ENCODE results near the gene METTL26.
"Not testable (repeated sequence)": the region's sequence is repeated elsewhere in the genome, so short reads cannot be mapped to it uniquely, and the experiment has no call there.

METTL26 gene

DNA sequence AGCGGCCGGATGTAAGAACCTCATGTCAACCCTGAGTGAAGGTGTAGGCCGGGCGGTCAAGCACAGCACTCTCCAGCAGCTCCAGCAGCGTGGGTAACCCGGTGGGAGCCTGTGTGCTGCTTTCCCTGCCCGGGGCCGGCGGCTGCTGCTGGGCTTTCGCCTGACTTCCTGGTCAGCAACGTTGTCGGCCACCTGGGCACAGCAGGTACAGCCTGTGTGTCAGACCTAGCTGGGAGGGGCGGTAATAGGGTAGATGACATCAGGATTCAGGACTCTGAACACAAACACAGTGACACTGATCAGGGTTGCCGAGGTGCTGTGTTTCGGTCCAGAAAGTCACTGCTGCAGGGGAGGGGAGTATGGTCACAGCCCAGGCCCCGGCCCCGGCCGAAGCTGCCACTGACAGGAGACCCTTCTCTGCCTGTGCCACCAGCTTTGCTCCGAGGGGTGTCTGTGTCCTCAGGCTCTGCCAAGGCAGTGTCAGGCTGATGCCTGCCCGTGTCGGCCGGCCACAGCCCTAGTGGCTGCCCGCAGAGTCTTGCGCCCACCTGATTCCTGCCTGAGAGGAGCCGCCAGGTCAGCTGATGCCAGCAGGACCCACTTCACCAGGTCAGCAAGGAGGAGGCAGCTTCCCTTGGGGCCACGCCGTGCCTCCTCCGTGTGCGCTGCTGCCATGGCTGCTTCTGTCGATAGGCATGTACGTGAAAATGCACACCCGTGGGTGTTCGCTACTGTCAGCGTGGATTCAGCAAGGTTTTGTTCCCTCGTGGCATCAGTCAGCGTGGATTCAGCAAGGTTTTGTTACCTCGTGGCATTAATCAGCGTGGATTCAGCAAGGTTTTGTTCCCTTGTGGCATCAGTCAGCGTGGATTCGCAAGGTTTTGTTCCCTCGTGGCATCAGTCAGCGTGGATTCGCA is 37.0 kb downstream of the METTL26 start:
- peaks cover 5% of the 10 kb centered on the region for H3K9me3 ChIP-seq (ENCODE audit: control insufficient read depth, insufficient read depth, low read depth, low read length)
- H3K4me1 ChIP-seq (ENCODE audit: control insufficient read depth, insufficient read depth, low read length): no peaks in the 10 kb centered on the region
- H3K27me3 ChIP-seq (ENCODE audit: control insufficient read depth, insufficient read depth, low read length): no peaks in the 10 kb centered on the region
- H3K27ac ChIP-seq (ENCODE audit: low read depth, low read length): no peak overlapping the region
- peaks cover 5% of the 10 kb centered on the region; the same call in 1 of the 2 replicates for H3K36me3 ChIP-seq (ENCODE audit: control insufficient read depth, insufficient read depth, low read length)
- no peak overlapping the region for H3K9ac ChIP-seq (ENCODE audit: low read length)
- H3K4me3 ChIP-seq (ENCODE audit: low read depth, low read length): no peak overlapping the region

DNA sequence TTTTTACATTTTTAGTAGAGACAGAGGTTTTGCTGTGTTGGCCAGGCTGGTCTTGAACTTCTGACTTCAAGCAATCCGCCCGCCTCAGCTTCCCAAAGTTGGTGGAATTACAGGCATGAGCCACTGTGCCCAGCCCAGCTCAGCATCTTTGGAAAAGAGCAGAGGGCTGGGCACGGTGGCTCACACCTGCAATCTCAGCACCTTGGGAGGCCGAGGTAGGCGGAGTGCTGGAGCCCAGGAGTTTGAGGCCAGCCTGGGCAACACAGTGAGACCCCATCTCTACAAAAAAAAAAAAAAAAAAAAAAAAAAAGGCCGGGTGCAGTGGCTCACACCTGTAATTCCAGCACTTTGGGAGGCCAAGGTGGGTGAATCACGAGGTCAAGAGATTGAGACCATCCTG is 38.5 kb downstream of the METTL26 start:
- H3K36me3 ChIP-seq (ENCODE audit: control insufficient read depth, insufficient read depth, low read length); H3K27me3 ChIP-seq (ENCODE audit: control insufficient read depth, insufficient read depth, low read length); H3K9ac ChIP-seq (ENCODE audit: low read length); H3K9me3 ChIP-seq (ENCODE audit: control insufficient read depth, insufficient read depth, low read depth, low read length); H3K4me3 ChIP-seq (ENCODE audit: low read depth, low read length); H3K4me1 ChIP-seq (ENCODE audit: control insufficient read depth, insufficient read depth, low read length); H3K27ac ChIP-seq (ENCODE audit: low read depth, low read length): not testable (repeated sequence)

DNA sequence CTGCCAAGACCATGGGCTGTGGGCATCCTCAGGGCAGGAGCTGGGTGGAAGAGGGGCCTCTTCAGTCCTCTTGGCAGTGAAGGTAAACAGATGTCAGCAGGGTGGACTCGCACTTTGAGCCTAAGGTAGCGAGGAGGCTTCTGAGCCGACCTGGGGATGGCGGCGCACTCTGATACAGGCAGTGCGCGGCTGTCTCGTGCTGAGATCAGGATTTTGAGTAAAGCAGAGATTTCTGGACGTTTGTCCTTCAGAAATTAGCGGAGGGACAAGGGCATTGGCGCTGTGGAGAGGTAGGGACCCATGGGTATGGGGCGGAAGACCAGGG is 39.4 kb downstream of the METTL26 start:
- Histone ChIP-seq H3K9ac (ENCODE audit: low read length) (no peak overlapping the region), H3K36me3 (ENCODE audit: control insufficient read depth, insufficient read depth, low read length) (peaks cover 5% of the 10 kb centered on the region; the same call in 1 of the 2 replicates), H3K27ac (ENCODE audit: low read depth, low read length) (no peak overlapping the region), H3K9me3 (ENCODE audit: control insufficient read depth, insufficient read depth, low read depth, low read length) (peaks cover 5% of the 10 kb centered on the region), H3K27me3 (ENCODE audit: control insufficient read depth, insufficient read depth, low read length) (no peaks in the 10 kb centered on the region), H3K4me1 (ENCODE audit: control insufficient read depth, insufficient read depth, low read length) (no peaks in the 10 kb centered on the region), H3K4me3 (ENCODE audit: low read depth, low read length) (no peak overlapping the region)

DNA sequence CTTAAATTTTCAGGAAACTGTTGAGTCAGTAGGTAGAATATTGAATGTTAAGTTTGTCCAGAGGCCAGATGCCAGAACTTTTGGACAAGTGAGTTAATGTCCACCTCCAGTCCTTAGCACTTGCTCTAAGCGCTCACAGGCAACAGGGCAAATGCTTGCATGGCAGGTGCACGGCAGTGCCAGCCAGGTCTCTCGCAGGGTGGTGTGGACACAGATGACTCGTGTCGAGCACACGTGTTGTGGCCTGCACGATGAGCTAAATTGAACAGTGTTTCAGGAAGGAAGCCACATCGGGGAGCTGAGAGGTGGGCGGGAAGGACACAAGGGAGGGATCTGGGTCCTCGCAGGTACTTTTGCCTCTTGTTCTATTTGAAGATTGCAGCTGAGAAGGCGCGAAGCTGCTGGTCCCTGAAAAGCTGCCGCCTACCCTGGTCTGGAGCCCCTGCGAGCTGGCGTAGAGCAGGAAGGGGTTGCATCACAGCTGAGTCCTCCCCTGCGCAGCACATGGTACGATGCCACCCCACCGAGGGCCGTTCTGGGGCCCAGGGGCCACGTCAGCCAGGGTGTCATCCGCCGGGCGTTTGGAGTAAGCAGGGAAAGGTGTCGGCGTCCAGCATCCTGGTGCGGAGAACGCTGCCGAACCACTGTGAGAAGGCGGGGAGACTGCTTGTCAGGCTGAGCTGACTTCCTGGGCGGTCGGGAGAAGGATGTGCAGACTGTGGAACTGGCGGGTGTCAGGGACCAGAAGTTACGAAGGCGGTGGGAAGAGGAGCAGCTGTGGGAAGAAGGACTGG is 40.0 kb downstream of the METTL26 start:
- Histone ChIP-seq H3K36me3 (ENCODE audit: control insufficient read depth, insufficient read depth, low read length) (peaks cover 5% of the 10 kb centered on the region; the same call in 1 of the 2 replicates), H3K4me3 (ENCODE audit: low read depth, low read length) (no peak overlapping the region), H3K27ac (ENCODE audit: low read depth, low read length) (no peak overlapping the region), H3K27me3 (ENCODE audit: control insufficient read depth, insufficient read depth, low read length) (peaks cover 1% of the 10 kb centered on the region; the same call in 1 of the 2 replicates), H3K9ac (ENCODE audit: low read length) (no peak overlapping the region), H3K4me1 (ENCODE audit: control insufficient read depth, insufficient read depth, low read length) (0 out of 2 replicates have a peak, but pooled peaks cover under 1% of the 10 kb centered on the region), H3K9me3 (ENCODE audit: control insufficient read depth, insufficient read depth, low read depth, low read length) (peaks cover 5% of the 10 kb centered on the region)

DNA sequence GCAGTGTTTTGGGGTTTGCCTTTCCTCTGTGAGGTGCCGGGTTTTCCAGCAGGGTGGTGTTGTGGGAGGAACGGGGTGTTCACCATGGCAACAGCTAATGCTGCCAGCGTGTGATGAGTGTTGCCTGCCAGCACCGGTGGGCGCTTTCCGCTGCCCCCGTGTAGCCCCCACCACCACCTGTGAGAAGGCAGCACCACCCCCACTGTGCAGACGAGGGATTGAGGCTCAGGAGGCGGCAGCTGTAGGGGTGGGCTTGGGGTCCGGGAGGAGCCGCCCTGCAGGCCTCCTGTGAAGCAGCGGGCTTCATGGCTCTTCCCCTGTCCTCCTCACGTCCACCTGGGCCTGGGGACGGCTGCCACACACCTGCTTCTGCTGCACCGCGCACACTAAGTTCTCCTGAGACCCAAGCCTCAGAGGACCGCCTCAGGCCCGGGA is 41.0 kb downstream of the METTL26 start:
- Histone ChIP-seq H3K27me3 (ENCODE audit: control insufficient read depth, insufficient read depth, low read length) (peaks cover 10% of the 10 kb centered on the region), H3K4me1 (ENCODE audit: control insufficient read depth, insufficient read depth, low read length) (peaks cover 7% of the 10 kb centered on the region)

DNA sequence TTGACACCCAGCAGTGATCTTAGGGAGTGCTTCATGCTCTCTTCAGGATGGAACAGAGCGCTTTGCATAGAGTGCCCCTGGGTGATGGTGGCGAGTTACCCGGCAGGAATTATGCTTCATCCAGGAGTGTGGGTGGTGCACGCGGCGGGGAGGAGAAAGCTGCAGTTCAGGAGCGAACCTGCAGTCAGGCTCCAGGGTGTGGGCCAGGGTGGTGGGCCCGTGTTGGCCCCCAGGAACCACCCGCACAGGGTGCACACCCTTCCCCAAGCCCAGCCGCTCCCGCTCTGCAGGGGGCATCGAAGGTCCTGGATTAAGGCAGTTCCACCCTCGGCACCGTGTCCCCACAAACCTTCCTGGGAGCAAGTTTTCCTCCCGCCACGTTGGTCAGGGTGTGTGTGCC is 42.3 kb downstream of the METTL26 start:
- Histone ChIP-seq H3K9ac (ENCODE audit: low read length) (no peak overlapping the region), H3K9me3 (ENCODE audit: control insufficient read depth, insufficient read depth, low read depth, low read length) (no peaks in the 10 kb centered on the region), H3K4me3 (ENCODE audit: low read depth, low read length) (no peak overlapping the region), H3K4me1 (ENCODE audit: control insufficient read depth, insufficient read depth, low read length) (peaks cover 7% of the 10 kb centered on the region), H3K27ac (ENCODE audit: low read depth, low read length) (no peak overlapping the region), H3K36me3 (ENCODE audit: control insufficient read depth, insufficient read depth, low read length) (peaks cover 2% of the 10 kb centered on the region; the same call in 1 of the 2 replicates), H3K27me3 (ENCODE audit: control insufficient read depth, insufficient read depth, low read length) (peaks cover 10% of the 10 kb centered on the region)

More for the DNA sequence above, 41.0 kb downstream of the METTL26 start:
- Histone ChIP-seq H3K9ac (ENCODE audit: low read length) (no peak overlapping the region), H3K4me3 (ENCODE audit: low read depth, low read length) (no peak overlapping the region), H3K27ac (ENCODE audit: low read depth, low read length) (no peak overlapping the region), H3K36me3 (ENCODE audit: control insufficient read depth, insufficient read depth, low read length) (peaks cover 5% of the 10 kb centered on the region; the same call in 1 of the 2 replicates), H3K9me3 (ENCODE audit: control insufficient read depth, insufficient read depth, low read depth, low read length) (peaks cover 5% of the 10 kb centered on the region)

DNA sequence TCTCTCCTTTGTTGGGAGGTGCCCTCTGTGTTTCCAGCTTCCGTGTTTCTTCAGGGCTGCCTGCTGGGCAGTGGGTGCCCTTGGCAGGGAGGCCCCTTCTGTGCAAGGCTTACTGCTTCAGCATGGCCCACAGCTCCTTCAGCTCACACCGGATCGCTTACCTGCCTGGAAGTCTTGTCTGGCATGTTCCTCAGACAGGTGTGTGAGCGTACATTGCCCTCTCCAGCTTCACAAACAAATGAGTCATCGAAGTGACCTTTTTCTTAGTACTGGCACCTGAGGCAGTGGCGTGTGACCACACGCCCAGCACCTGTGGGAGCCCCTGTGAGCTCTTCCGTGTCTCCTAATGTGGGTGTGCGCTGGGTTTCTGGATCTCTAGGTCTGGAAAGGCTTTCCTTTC is 42.7 kb downstream of the METTL26 start:
- no peak overlapping the region for H3K27ac ChIP-seq (ENCODE audit: low read depth, low read length)
- no peak overlapping the region for H3K4me3 ChIP-seq (ENCODE audit: low read depth, low read length)
- no peak overlapping the region for H3K9ac ChIP-seq (ENCODE audit: low read length)
- peaks cover 10% of the 10 kb centered on the region for H3K27me3 ChIP-seq (ENCODE audit: control insufficient read depth, insufficient read depth, low read length)
- peaks cover 2% of the 10 kb centered on the region; the same call in 1 of the 2 replicates for H3K36me3 ChIP-seq (ENCODE audit: control insufficient read depth, insufficient read depth, low read length)
- no peaks in the 10 kb centered on the region for H3K9me3 ChIP-seq (ENCODE audit: control insufficient read depth, insufficient read depth, low read depth, low read length)
- peaks cover 7% of the 10 kb centered on the region for H3K4me1 ChIP-seq (ENCODE audit: control insufficient read depth, insufficient read depth, low read length)

DNA sequence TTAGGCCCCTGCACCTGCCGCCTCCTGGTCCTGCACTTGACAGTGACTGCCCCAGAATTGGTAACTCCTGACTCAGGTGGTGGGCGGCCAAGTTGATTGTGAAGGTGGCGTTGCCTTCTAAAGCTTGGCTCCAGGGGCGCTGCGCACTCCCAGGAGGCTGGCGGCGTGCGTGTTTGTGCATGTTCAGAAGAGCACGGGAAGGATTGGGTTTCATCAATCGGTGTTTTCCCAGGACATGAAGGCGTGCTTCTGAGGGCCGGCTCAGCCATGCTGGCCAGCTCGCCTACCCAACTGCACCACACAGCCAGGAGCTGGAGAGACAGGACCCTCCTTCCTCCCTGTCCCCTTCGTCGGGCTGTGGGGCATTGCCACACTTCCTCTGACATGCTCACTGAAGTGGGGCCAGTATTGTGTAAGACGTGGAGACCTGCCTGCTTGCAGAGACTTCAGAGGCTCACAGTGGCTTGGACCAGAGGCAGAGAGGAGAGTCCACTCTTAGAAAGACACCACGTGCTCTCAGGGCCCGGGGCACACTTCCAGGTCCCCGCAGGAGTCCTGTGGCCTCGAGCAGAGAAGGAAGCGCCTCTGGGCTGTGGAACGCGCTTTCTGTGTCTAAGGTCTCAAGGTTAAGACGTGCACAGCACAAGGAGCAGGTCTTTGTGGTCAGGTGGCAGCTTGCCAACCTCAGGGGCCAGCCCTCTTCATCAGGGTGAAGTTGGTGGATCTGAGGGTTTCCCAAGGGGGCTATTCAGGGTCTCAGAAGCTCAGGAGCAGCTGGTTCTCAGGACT is 43.4 kb downstream of the METTL26 start:
- Histone ChIP-seq H3K9me3 (ENCODE audit: control insufficient read depth, insufficient read depth, low read depth, low read length) (no peaks in the 10 kb centered on the region), H3K27ac (ENCODE audit: low read depth, low read length) (no peak overlapping the region), H3K27me3 (ENCODE audit: control insufficient read depth, insufficient read depth, low read length) (peaks cover 10% of the 10 kb centered on the region), H3K9ac (ENCODE audit: low read length) (no peak overlapping the region), H3K4me1 (ENCODE audit: control insufficient read depth, insufficient read depth, low read length) (peaks cover 11% of the 10 kb centered on the region), H3K4me3 (ENCODE audit: low read depth, low read length) (no peak overlapping the region), H3K36me3 (ENCODE audit: control insufficient read depth, insufficient read depth, low read length) (peaks cover 2% of the 10 kb centered on the region; the same call in 1 of the 2 replicates)

DNA sequence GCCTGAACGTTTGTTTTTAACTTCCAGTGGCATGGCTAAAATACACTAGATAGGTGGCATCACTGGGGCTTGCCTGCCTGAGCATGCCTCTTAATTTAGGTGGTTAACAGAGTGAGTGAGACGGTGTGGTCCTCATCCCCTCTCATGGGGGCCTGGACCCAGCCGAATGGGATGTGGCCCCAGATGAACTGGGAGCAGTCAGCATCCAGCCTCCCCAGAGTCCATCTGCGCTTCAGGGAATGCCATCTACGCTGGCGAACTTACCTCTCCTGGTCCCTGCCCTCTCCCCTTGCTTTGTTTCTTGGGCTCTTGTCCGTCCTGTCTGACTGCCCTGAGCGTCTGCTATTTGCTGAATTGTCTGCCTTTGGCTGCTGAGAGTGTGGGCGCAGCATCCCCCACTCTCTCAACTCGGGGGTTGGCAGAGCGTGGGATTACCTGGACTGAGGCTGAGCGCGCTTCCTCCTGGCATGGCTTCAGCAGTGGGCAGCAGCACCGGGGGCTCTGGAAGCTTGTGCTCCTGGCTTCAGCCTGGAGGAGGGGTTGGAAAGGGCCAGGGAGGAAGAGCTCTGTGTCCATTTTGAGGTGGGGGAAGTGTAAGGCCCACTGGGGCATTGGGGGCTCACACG is 44.1 kb downstream of the METTL26 start:
- Histone ChIP-seq H3K9ac (ENCODE audit: low read length) (no peak overlapping the region), H3K4me3 (ENCODE audit: low read depth, low read length) (no peak overlapping the region), H3K36me3 (ENCODE audit: control insufficient read depth, insufficient read depth, low read length) (peaks cover 2% of the 10 kb centered on the region; the same call in 1 of the 2 replicates), H3K9me3 (ENCODE audit: control insufficient read depth, insufficient read depth, low read depth, low read length) (no peaks in the 10 kb centered on the region), H3K4me1 (ENCODE audit: control insufficient read depth, insufficient read depth, low read length) (peaks cover 11% of the 10 kb centered on the region), H3K27me3 (ENCODE audit: control insufficient read depth, insufficient read depth, low read length) (peaks cover 15% of the 10 kb centered on the region), H3K27ac (ENCODE audit: low read depth, low read length) (no peak overlapping the region)

DNA sequence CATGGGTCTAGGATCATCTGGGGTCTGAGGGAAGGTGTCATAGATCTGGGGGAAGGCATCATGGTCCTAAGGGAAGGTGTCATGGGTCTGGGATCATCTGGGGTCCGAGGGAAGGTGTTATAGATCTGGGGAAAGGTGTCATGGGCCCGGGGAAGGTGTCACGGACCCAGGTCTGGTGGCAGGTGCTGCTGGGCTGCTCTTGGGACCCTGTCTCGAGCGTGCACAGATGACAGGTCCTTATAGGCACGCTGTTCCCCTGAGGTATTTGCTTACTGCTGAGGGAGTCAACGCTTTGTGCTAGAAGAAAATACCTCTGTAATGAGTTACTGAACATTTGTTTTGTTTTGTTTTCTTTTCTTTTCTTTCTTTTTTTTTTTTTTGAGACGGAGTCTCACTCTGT is 44.9 kb downstream of the METTL26 start:
- Histone ChIP-seq H3K27ac (ENCODE audit: low read depth, low read length) (no peak overlapping the region), H3K9me3 (ENCODE audit: control insufficient read depth, insufficient read depth, low read depth, low read length) (no peaks in the 10 kb centered on the region), H3K27me3 (ENCODE audit: control insufficient read depth, insufficient read depth, low read length) (peaks cover 22% of the 10 kb centered on the region), H3K4me3 (ENCODE audit: low read depth, low read length) (peak overlapping the region; percentile 87; the same call in 1 of the 2 replicates), H3K4me1 (ENCODE audit: control insufficient read depth, insufficient read depth, low read length) (peaks cover 11% of the 10 kb centered on the region), H3K36me3 (ENCODE audit: control insufficient read depth, insufficient read depth, low read length) (peaks cover 2% of the 10 kb centered on the region; the same call in 1 of the 2 replicates), H3K9ac (ENCODE audit: low read length) (no peak overlapping the region)

Measured in HUES6 (cell line).